Activated CD4-positive, alpha-beta memory T cell treated with anti-CD3 and anti-CD28 coated beads, Interleukin-2, amount 10 ng/mL, durations not matched to agents 7 days and 5 days (primary cell): ENCODE results near the gene GPR65. TPM values are rescaled to one million over a fixed set of nuclear protein-coding genes. Genes with fewer than 3 reads are reported as not detected.
A peak's percentile ranks its signal among the peaks of the same experiment; 100 is the strongest.

Experiments used
- CTCF ChIA-PET: fragments of 350-600 bp; sonication (Branson Sonifier 250); formaldehyde crosslinking; loops from one replicate; lab custom pipeline; 2021; ENCODE audit warnings: antibody characterized with exemption, inconsistent platforms; lab: Charles Lee
- POLR2A ChIA-PET: fragments of 350-600 bp; sonication (Branson Sonifier 250); formaldehyde crosslinking; loops from one replicate; lab custom pipeline; 2021; ENCODE audit warnings: antibody characterized with exemption; lab: Charles Lee
- DNase-seq: peaks from one replicate; pipeline ENCODE4 v3.0.0-alpha.2; 2020
- H3K27ac Mint-ChIP-seq: one replicate; pipeline ENCODE4 v1.8.0; 2021; ENCODE audit warnings: mild to moderate bottlenecking, mixed read lengths
- H3K27me3 Mint-ChIP-seq: one replicate; pipeline ENCODE4 v1.8.0; 2021; ENCODE audit warnings: mixed read lengths
- H3K36me3 Mint-ChIP-seq: one replicate; pipeline ENCODE4 v1.8.0; 2021; ENCODE audit warnings: low read depth, mixed read lengths
- H3K4me1 Mint-ChIP-seq: one replicate; pipeline ENCODE4 v1.8.0; 2021; ENCODE audit warnings: mixed read lengths
- H3K4me3 Mint-ChIP-seq: one replicate; pipeline ENCODE4 v1.8.0; 2021; ENCODE audit warnings: mild to moderate bottlenecking, mixed read lengths
- H3K9me3 Mint-ChIP-seq: one replicate; pipeline ENCODE4 v1.8.0; 2021; ENCODE audit warnings: mixed read lengths
- total RNA-seq, 2 experiments: library from RNA; stranded (reverse); gene quantifications; one replicate each; pipeline ENCODE4 v1.2.3, GENCODE V29; 2021

GPR65 gene, protein sequence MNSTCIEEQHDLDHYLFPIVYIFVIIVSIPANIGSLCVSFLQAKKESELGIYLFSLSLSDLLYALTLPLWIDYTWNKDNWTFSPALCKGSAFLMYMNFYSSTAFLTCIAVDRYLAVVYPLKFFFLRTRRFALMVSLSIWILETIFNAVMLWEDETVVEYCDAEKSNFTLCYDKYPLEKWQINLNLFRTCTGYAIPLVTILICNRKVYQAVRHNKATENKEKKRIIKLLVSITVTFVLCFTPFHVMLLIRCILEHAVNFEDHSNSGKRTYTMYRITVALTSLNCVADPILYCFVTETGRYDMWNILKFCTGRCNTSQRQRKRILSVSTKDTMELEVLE
- total RNA-seq = 10 to 100 TPM; 22.9 to 23.7 TPM

- H3K36me3 Mint-ChIP-seq = peaks cover 29% of the 10 kb centered on the region
- H3K27me3 Mint-ChIP-seq = no peaks in the 10 kb centered on the region
- H3K27ac Mint-ChIP-seq = peak within 1 kb of the TSS; percentile 97
- CTCF ChIA-PET = interaction anchor here (1.4 to 3.3 kb wide), 3 partner anchors 9 to 59 kb away, joined by 4 to 22 read pairs (median 9); partner anchors contain the start of gene GALC
- DNase-seq = peak; percentile 60
- H3K9me3 Mint-ChIP-seq = peaks cover 2% of the 10 kb centered on the region
- H3K4me3 Mint-ChIP-seq = peak within 1 kb of the TSS; percentile 79
- POLR2A ChIA-PET = interaction anchor here (1.0 to 5.2 kb wide), 9 partner anchors 9 to 60 kb away, joined by 4 to 140 read pairs (median 9); partner anchors contain the start of gene GALC
- H3K4me1 Mint-ChIP-seq = peaks cover 49% of the 10 kb centered on the region
Observed at GRCh38 chr14:88005050-88005481, at the start of gene GPR65. Gene GPR65 (plus strand): TSS chr14:88005135. CDS start chr14:88010848, 5,713 bp downstream.

GRCh38 chr14:87955501-87955900 is 49.4 kb upstream of the GPR65 start:
- ChIA-PET CTCF (interaction anchor here (1.7 kb wide), 1 partner anchor 10 kb away, joined by 8 read pairs; no protein-coding TSS in a partner anchor), POLR2A (no interaction called here)
- Mint-ChIP-seq H3K9me3 (peaks cover 7% of the 10 kb centered on the region), H3K36me3 (peaks cover 50% of the 10 kb centered on the region), H3K4me3 (no peak overlapping the region), H3K4me1 (peaks cover 49% of the 10 kb centered on the region), H3K27me3 (no peaks in the 10 kb centered on the region), H3K27ac (no peak overlapping the region)
- DNase-seq = no peak

GRCh38 chr14:87960013-87960787 is 44.7 kb upstream of the GPR65 start:
- Mint-ChIP-seq H3K9me3 (peaks cover 7% of the 10 kb centered on the region), H3K4me1 (peaks cover 25% of the 10 kb centered on the region), H3K27ac (peak overlapping the region; percentile 68), H3K27me3 (no peaks in the 10 kb centered on the region), H3K4me3 (no peak overlapping the region), H3K36me3 (peaks cover 69% of the 10 kb centered on the region)
- CTCF ChIA-PET = no interaction called here
- peak; percentile 32 for DNase-seq
- POLR2A ChIA-PET = interaction anchor here (0.9 kb wide), 1 partner anchor 33 kb away, joined by 3 read pairs; the partner anchor contains the start of gene GALC

GRCh38 chr14:87961246-87961645 is 43.7 kb upstream of the GPR65 start:
- no peak for DNase-seq
- Mint-ChIP-seq H3K27ac (no peak overlapping the region), H3K36me3 (peaks cover 78% of the 10 kb centered on the region), H3K4me3 (no peak overlapping the region), H3K4me1 (peaks cover 20% of the 10 kb centered on the region), H3K9me3 (peaks cover 7% of the 10 kb centered on the region), H3K27me3 (no peaks in the 10 kb centered on the region)
- POLR2A ChIA-PET = interaction anchor here (0.9 kb wide), 1 partner anchor 32 kb away, joined by 3 read pairs; the partner anchor contains the start of gene GALC
- CTCF ChIA-PET = no interaction called here

- POLR2A ChIA-PET = no interaction called here
- H3K27me3 Mint-ChIP-seq = no peaks in the 10 kb centered on the region
- no peaks in the 10 kb centered on the region for H3K9me3 Mint-ChIP-seq
- peaks cover 46% of the 10 kb centered on the region for H3K36me3 Mint-ChIP-seq
- CTCF ChIA-PET = no interaction called here
- H3K4me1 Mint-ChIP-seq = no peaks in the 10 kb centered on the region
- H3K27ac Mint-ChIP-seq = no peak overlapping the region
- no peak overlapping the region for H3K4me3 Mint-ChIP-seq
- DNase-seq = no peak
Observed at GRCh38 chr14:87966816-87967215, 38.1 kb upstream of the GPR65 start.

- Mint-ChIP-seq H3K27me3 (no peaks in the 10 kb centered on the region), H3K4me1 (no peaks in the 10 kb centered on the region), H3K9me3 (no peaks in the 10 kb centered on the region), H3K36me3 (peaks cover 42% of the 10 kb centered on the region), H3K27ac (no peak overlapping the region), H3K4me3 (no peak overlapping the region)
- DNase-seq = no peak
- CTCF ChIA-PET = no interaction called here
- POLR2A ChIA-PET = no interaction called here
Observed at GRCh38 chr14:87967496-87967895, 37.4 kb upstream of the GPR65 start.

- Mint-ChIP-seq H3K27me3 (no peaks in the 10 kb centered on the region), H3K4me3 (no peak overlapping the region), H3K4me1 (no peaks in the 10 kb centered on the region), H3K36me3 (peaks cover 26% of the 10 kb centered on the region), H3K9me3 (no peaks in the 10 kb centered on the region), H3K27ac (no peak overlapping the region)
- no peak for DNase-seq
- CTCF ChIA-PET = no interaction called here
- POLR2A ChIA-PET = interaction anchor here (1.8 kb wide), 1 partner anchor 22 kb away, joined by 5 read pairs; the partner anchor contains the start of gene GALC
Observed at GRCh38 chr14:87971010-87971409, 33.9 kb upstream of the GPR65 start.

- no peak overlapping the region for H3K4me3 Mint-ChIP-seq
- H3K4me1 Mint-ChIP-seq = no peaks in the 10 kb centered on the region
- DNase-seq = no peak
- no peaks in the 10 kb centered on the region for H3K27me3 Mint-ChIP-seq
- H3K27ac Mint-ChIP-seq = no peak overlapping the region
- H3K9me3 Mint-ChIP-seq = no peaks in the 10 kb centered on the region
- H3K36me3 Mint-ChIP-seq = peaks cover 27% of the 10 kb centered on the region
- ChIA-PET POLR2A (interaction anchor here (1.3 kb wide), 1 partner anchor 17 kb away, joined by 4 read pairs; the partner anchor contains the start of gene GALC), CTCF (no interaction called here)
Observed at GRCh38 chr14:87975636-87976035, 29.3 kb upstream of the GPR65 start.

- Mint-ChIP-seq H3K9me3 (no peaks in the 10 kb centered on the region), H3K36me3 (peaks cover 41% of the 10 kb centered on the region), H3K27me3 (no peaks in the 10 kb centered on the region), H3K4me1 (no peaks in the 10 kb centered on the region), H3K4me3 (no peak overlapping the region), H3K27ac (no peak overlapping the region)
- CTCF ChIA-PET = no interaction called here
- DNase-seq = no peak
- POLR2A ChIA-PET = interaction anchor here (0.9 kb wide), 1 partner anchor 12 kb away, joined by 4 read pairs; no protein-coding TSS in a partner anchor
Observed at GRCh38 chr14:87979689-87980088, 25.2 kb upstream of the GPR65 start.

DNA sequence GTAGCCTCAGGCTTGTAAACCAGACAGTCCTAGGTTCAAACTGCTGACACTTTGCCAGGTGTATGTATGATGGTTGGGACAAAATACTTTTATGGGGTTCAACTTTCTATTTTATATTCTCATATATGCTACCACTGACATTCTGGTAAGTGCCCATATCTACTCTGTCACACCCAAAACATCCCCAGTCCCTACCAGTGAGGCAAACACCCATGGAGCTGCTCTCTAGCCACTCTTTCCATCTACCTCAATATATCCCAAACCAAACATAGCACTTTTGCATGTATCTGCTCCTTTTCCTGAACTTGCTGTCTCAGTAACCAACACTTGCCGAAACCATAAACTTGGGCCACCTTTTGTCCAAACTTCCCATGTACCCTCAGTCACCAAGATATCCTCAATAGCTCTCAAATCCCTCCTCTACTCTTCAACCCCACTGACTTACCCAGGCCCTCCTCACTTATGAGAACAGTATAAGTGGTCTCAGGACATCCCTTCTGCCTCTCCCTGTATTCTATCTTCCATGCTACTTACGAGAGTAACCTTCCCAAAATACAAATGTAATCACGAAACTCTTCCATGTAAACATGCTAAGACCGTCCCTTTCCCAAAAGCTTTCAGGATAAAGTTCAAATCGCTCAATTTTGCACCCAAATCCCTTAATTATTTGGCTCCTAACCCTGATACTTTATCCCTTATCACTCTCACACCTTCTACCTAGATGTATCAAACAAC is 15.5 kb upstream of the GPR65 start:
- Mint-ChIP-seq H3K9me3 (no peaks in the 10 kb centered on the region), H3K4me1 (peaks cover 37% of the 10 kb centered on the region), H3K27me3 (no peaks in the 10 kb centered on the region), H3K4me3 (no peak overlapping the region), H3K27ac (no peak overlapping the region), H3K36me3 (peaks cover 17% of the 10 kb centered on the region)
- DNase-seq = no peak
- POLR2A ChIA-PET = no interaction called here
- CTCF ChIA-PET = interaction anchor here (0.9 to 1.2 kb wide), 2 partner anchors 44 to 179 kb away, joined by 4 read pairs; no protein-coding TSS in a partner anchor

GRCh38 chr14:87989956-87990299 is 15.0 kb upstream of the GPR65 start:
- DNase-seq = no peak
- H3K9me3 Mint-ChIP-seq = no peaks in the 10 kb centered on the region
- POLR2A ChIA-PET = no interaction called here
- H3K4me3 Mint-ChIP-seq = no peak overlapping the region
- CTCF ChIA-PET = interaction anchor here (0.9 to 1.2 kb wide), 2 partner anchors 45 to 179 kb away, joined by 4 read pairs; no protein-coding TSS in a partner anchor
- H3K4me1 Mint-ChIP-seq = peaks cover 42% of the 10 kb centered on the region
- peaks cover 14% of the 10 kb centered on the region for H3K36me3 Mint-ChIP-seq
- H3K27ac Mint-ChIP-seq = no peak overlapping the region
- no peaks in the 10 kb centered on the region for H3K27me3 Mint-ChIP-seq

DNA sequence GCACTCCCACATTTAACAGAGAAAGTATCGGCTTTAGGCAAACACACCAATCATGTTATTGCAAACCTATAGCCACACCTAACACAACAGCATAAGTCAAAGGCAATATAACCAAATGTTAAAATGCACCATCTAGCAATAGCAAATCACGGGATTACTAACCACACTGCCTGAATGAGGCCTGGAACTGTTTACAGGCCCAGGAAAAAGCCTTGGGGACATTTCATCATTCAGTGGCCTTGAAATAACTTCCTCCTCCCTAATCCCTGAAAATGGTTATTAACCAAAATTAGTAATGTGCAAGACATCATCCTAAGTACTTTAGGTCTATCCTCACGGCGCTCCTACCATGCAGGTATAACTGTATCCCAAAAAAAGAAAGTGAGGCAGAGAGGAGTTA is 14.3 kb upstream of the GPR65 start:
- POLR2A ChIA-PET = no interaction called here
- Mint-ChIP-seq H3K27ac (no peak overlapping the region), H3K4me3 (no peak overlapping the region), H3K9me3 (no peaks in the 10 kb centered on the region), H3K27me3 (no peaks in the 10 kb centered on the region), H3K36me3 (peaks cover 13% of the 10 kb centered on the region), H3K4me1 (peaks cover 50% of the 10 kb centered on the region)
- no peak for DNase-seq
- CTCF ChIA-PET = no interaction called here
